ENCODE results near the gene ZNF90. TPM values are rescaled to one million over a fixed set of nuclear protein-coding genes. Genes with fewer than 3 reads are reported as not detected.

The ZNF90 gene
- total and polyA plus RNA-seq, 2 donors (not counting 1 experiment from before 2014, with no cell fraction given) = 1.3 to 2.8 TPM

GRCh38 chr19:20153281-20153680 lies 75.5 kb downstream of the ZNF90 start:
- no peaks in the 10 kb centered on the region for H3K4me1 ChIP-seq (ENCODE audit: control insufficient read depth, extremely low read depth, insufficient read depth, low read length)
- DNase-seq (ENCODE audit: low read depth in 2 of 2) = no peak
- H3K79me2 ChIP-seq (ENCODE audit: control insufficient read depth, insufficient read depth, low read length) = no peaks in the 10 kb centered on the region
- no peak overlapping the region for H2AFZ ChIP-seq (ENCODE audit: low read length)
- H3K27me3 ChIP-seq (ENCODE audit: control insufficient read depth, insufficient read depth, low read length) = no peaks in the 10 kb centered on the region
- H3K9me3 ChIP-seq (ENCODE audit: control insufficient read depth, insufficient read depth, low read depth, low read length) = no peaks in the 10 kb centered on the region
- no peak overlapping the region for H3K27ac ChIP-seq (ENCODE audit: insufficient read depth, low read length)
- H3K4me2 ChIP-seq (ENCODE audit: extremely low read depth, insufficient read depth, low read length) = no peak overlapping the region
- no peaks in the 10 kb centered on the region for H4K20me1 ChIP-seq (ENCODE audit: control insufficient read depth, extremely low read depth, insufficient read depth, low read length)
- no peaks in the 10 kb centered on the region for H3K36me3 ChIP-seq (ENCODE audit: control insufficient read depth, insufficient read depth, low read length)
- no peak for TF ChIP-seq EZH2 (IDR thresholded peaks at IDR 0.05; ENCODE audit: low read length, missing control alignments)
- no peak for TF ChIP-seq CTCF (conservative IDR thresholded peaks at IDR 0.05 in 1 of 2, IDR thresholded peaks at IDR 0.05 in 1 of 2; ENCODE audit: low read depth in 1 of 2, low read length in 2 of 2)
- no peak overlapping the region for H3K4me3 ChIP-seq (replicated peaks in 1 of 4; ENCODE audit: control extremely low read depth in 1 of 4, insufficient read depth in 1 of 4, low read depth in 3 of 4, low read length in 4 of 4)
- no peak overlapping the region for H3K9ac ChIP-seq (ENCODE audit: insufficient read depth, low read length)

- no peak overlapping the region for H3K4me3 ChIP-seq (replicated peaks in 1 of 4; ENCODE audit: control extremely low read depth in 1 of 4, insufficient read depth in 1 of 4, low read depth in 3 of 4, low read length in 4 of 4)
- no peaks in the 10 kb centered on the region for H3K9me3 ChIP-seq (ENCODE audit: control insufficient read depth, insufficient read depth, low read depth, low read length)
- DNase-seq (ENCODE audit: low read depth in 2 of 2) = no peak
- no peaks in the 10 kb centered on the region for H3K27me3 ChIP-seq (ENCODE audit: control insufficient read depth, insufficient read depth, low read length)
- no peaks in the 10 kb centered on the region for H3K36me3 ChIP-seq (ENCODE audit: control insufficient read depth, insufficient read depth, low read length)
- H3K79me2 ChIP-seq (ENCODE audit: control insufficient read depth, insufficient read depth, low read length) = no peaks in the 10 kb centered on the region
- no peak overlapping the region for H3K27ac ChIP-seq (ENCODE audit: insufficient read depth, low read length)
- no peak overlapping the region for H3K9ac ChIP-seq (ENCODE audit: insufficient read depth, low read length)
- H3K4me2 ChIP-seq (ENCODE audit: extremely low read depth, insufficient read depth, low read length) = no peak overlapping the region
- no peaks in the 10 kb centered on the region for H3K4me1 ChIP-seq (ENCODE audit: control insufficient read depth, extremely low read depth, insufficient read depth, low read length)
- TF ChIP-seq CTCF (conservative IDR thresholded peaks at IDR 0.05 in 1 of 2, IDR thresholded peaks at IDR 0.05 in 1 of 2; ENCODE audit: low read depth in 1 of 2, low read length in 2 of 2) = no peak
- TF ChIP-seq EZH2 (IDR thresholded peaks at IDR 0.05; ENCODE audit: low read length, missing control alignments) = no peak
- no peaks in the 10 kb centered on the region for H4K20me1 ChIP-seq (ENCODE audit: control insufficient read depth, extremely low read depth, insufficient read depth, low read length)
- H2AFZ ChIP-seq (ENCODE audit: low read length) = no peak overlapping the region
Observed at GRCh38 chr19:20154636-20155035, 76.8 kb downstream of the ZNF90 start.

GRCh38 chr19:20162821-20163220 lies 85.0 kb downstream of the ZNF90 start:
- Histone ChIP-seq H3K9ac (ENCODE audit: insufficient read depth, low read length) (no peak overlapping the region), H3K36me3 (ENCODE audit: control insufficient read depth, insufficient read depth, low read length) (no peaks in the 10 kb centered on the region), H3K27ac (ENCODE audit: insufficient read depth, low read length) (no peak overlapping the region), H3K79me2 (ENCODE audit: control insufficient read depth, insufficient read depth, low read length) (no peaks in the 10 kb centered on the region), H3K4me3 (replicated peaks in 1 of 4; ENCODE audit: control extremely low read depth in 1 of 4, insufficient read depth in 1 of 4, low read depth in 3 of 4, low read length in 4 of 4) (no peak overlapping the region), H4K20me1 (ENCODE audit: control insufficient read depth, extremely low read depth, insufficient read depth, low read length) (no peaks in the 10 kb centered on the region), H3K4me1 (ENCODE audit: control insufficient read depth, extremely low read depth, insufficient read depth, low read length) (no peaks in the 10 kb centered on the region), H3K27me3 (ENCODE audit: control insufficient read depth, insufficient read depth, low read length) (no peaks in the 10 kb centered on the region), H3K4me2 (ENCODE audit: extremely low read depth, insufficient read depth, low read length) (no peak overlapping the region), H2AFZ (ENCODE audit: low read length) (no peak overlapping the region), H3K9me3 (ENCODE audit: control insufficient read depth, insufficient read depth, low read depth, low read length) (no peaks in the 10 kb centered on the region)
- TF ChIP-seq EZH2 (IDR thresholded peaks at IDR 0.05; ENCODE audit: low read length, missing control alignments) = no peak
- no peak for TF ChIP-seq CTCF (conservative IDR thresholded peaks at IDR 0.05 in 1 of 2, IDR thresholded peaks at IDR 0.05 in 1 of 2; ENCODE audit: low read depth in 1 of 2, low read length in 2 of 2)
- no peak for DNase-seq (ENCODE audit: low read depth in 2 of 2)

Data from fibroblast of lung (primary cell).